NT2/D1 (cell line): ENCODE results near the gene TMEM140.
A peak's percentile ranks its signal among the peaks of the same experiment; 100 is the strongest.

Experiments used
- DNase-seq: peaks from one replicate; pipeline ENCODE4 v3.0.0-alpha.2; 2011; ENCODE audit warnings: low read depth, low spot score
- H3K27me3 ChIP-seq: 2 replicates; pipeline ENCODE4 v1.6.0; 2011; ENCODE audit warnings: mild to moderate bottlenecking; ENCODE audit not compliant: insufficient read length, insufficient read depth
- H3K36me3 ChIP-seq: 2 replicates; pipeline ENCODE4 v1.6.1; 2011; ENCODE audit warnings: mild to moderate bottlenecking, low read length, mixed read lengths; ENCODE audit not compliant: insufficient read depth, insufficient read length
- H3K4me1 ChIP-seq: 2 replicates; pipeline ENCODE4 v1.5.1; 2011; ENCODE audit not compliant: insufficient read depth, insufficient read length
- H3K4me3 ChIP-seq: 2 replicates; pipeline ENCODE4 v1.5.1; 2011; ENCODE audit warnings: low read depth; ENCODE audit not compliant: insufficient read length
- H3K9ac ChIP-seq: 2 replicates; pipeline ENCODE4 v1.6.0; 2011; ENCODE audit warnings: low read depth; ENCODE audit not compliant: insufficient read length
- H3K9me3 ChIP-seq: 2 replicates; pipeline ENCODE4 v1.5.1; 2011; ENCODE audit warnings: mild to moderate bottlenecking, low read length; ENCODE audit not compliant: insufficient read depth
- SUZ12 ChIP-seq: IDR thresholded peaks from 2 replicates; pipeline ENCODE4 v1.6.1; 2011; ENCODE audit not compliant: insufficient read length, insufficient read depth; ENCODE audit errors: extremely low read depth
- YY1 ChIP-seq: IDR thresholded peaks from 2 replicates; pipeline ENCODE4 v1.6.1; 2011; ENCODE audit not compliant: insufficient read length, insufficient read depth
- ZNF274 ChIP-seq: IDR thresholded peaks from 2 replicates; pipeline ENCODE4 v1.6.1; 2011; ENCODE audit warnings: mild to moderate bottlenecking, low read depth, low read length

The TMEM140 gene

DNA sequence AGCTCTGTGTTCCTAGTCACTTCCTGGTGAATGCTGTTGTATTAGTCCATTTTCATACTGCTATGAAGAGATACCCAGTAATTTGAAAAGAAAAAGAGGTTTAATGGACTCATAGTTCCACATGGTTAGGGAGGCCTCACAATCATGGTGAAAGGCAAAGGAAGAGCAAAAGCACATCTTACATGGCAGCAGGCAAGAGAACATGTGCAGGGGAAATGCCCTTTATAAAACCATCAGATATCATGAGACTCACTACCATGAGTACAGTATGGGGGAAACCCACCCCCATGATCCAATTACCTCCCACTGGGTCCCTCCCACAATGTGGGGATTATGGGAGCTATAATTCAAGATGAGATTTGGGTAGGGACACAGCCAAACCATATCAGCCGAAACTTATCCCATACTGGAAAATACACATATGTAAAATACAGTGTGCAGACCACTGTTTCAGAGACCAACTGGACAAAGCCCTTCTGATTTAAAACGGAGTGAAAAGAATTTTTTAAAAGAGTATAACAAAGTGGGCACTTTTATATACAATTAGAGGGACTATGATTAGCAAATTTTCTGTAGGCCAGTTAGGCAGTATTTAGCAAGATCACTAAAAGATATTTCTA lies 14.6 kb downstream of the TMEM140 start:
- no peak overlapping the region for H3K4me3 ChIP-seq
- no peak for DNase-seq
- no peak overlapping the region for H3K9ac ChIP-seq
- H3K4me1 ChIP-seq: no peaks in the 10 kb centered on the region
- H3K9me3 ChIP-seq: peaks cover 20% of the 10 kb centered on the region; the same call in 1 of the 2 replicates
- TF ChIP-seq ZNF274 (no peak), YY1 (no peak), SUZ12 (no peak)
- peaks cover 38% of the 10 kb centered on the region for H3K36me3 ChIP-seq
- no peaks in the 10 kb centered on the region for H3K27me3 ChIP-seq

- no peak for DNase-seq
- TF ChIP-seq YY1 (no peak), SUZ12 (no peak), ZNF274 (no peak)
- Histone ChIP-seq H3K4me3 (no peak overlapping the region), H3K27me3 (no peaks in the 10 kb centered on the region), H3K36me3 (peaks cover 53% of the 10 kb centered on the region), H3K4me1 (peaks cover 10% of the 10 kb centered on the region), H3K9ac (no peak overlapping the region), H3K9me3 (peaks cover 11% of the 10 kb centered on the region; the same call in 1 of the 2 replicates)
These were observed 16.6 kb downstream of the TMEM140 start for GRCh38 chr7:135164357-135165061.

- H3K4me1 ChIP-seq: peaks cover 10% of the 10 kb centered on the region
- peaks cover 53% of the 10 kb centered on the region for H3K36me3 ChIP-seq
These were observed 18.0 kb downstream of the TMEM140 start for GRCh38 chr7:135165862-135166261.

GRCh38 chr7:135166338-135166990 lies 18.6 kb downstream of the TMEM140 start:
- no peak for DNase-seq
- H3K27me3 ChIP-seq: no peaks in the 10 kb centered on the region
- peaks cover 53% of the 10 kb centered on the region for H3K36me3 ChIP-seq
- no peak overlapping the region for H3K9ac ChIP-seq
- no peak for TF ChIP-seq ZNF274
- TF ChIP-seq SUZ12: no peak
- no peak for TF ChIP-seq YY1
- H3K4me3 ChIP-seq: no peak overlapping the region
- peaks cover 10% of the 10 kb centered on the region for H3K4me1 ChIP-seq
- peaks cover 11% of the 10 kb centered on the region; the same call in 1 of the 2 replicates for H3K9me3 ChIP-seq

More at GRCh38 chr7:135165862-135166261, 18.0 kb downstream of the TMEM140 start:
- no peak for TF ChIP-seq YY1
- no peak for TF ChIP-seq ZNF274
- TF ChIP-seq SUZ12: no peak
- peaks cover 11% of the 10 kb centered on the region; the same call in 1 of the 2 replicates for H3K9me3 ChIP-seq
- H3K27me3 ChIP-seq: no peaks in the 10 kb centered on the region
- H3K4me3 ChIP-seq: no peak overlapping the region
- H3K9ac ChIP-seq: no peak overlapping the region
- no peak for DNase-seq

DNA sequence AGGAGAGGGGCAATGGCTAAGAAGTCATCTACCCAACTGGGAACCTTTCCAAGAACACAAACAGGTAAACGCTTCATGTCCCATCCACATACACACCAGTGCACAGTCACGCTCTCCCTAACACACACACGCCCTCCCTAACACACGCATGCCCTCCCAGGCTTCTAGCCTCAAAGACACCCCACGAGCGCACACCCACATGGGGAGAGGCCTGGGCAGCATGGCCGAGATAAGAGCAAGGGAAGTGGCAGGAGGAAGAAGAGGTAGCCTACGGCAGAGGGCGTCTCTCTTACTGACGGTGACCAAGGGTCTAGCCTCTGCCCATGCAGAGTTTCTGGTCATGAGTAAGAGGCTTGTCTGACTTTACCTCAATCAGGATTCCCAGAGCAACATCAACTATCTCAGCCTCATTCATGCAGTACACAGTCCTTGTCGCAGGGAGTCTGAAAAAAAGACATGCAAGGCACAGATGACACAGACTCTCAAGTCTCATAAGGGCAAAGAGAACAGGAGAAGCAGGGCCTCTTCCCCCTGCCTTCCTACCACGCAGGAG lies 19.6 kb downstream of the TMEM140 start:
- peaks cover 13% of the 10 kb centered on the region for H3K4me1 ChIP-seq
- H3K36me3 ChIP-seq: peaks cover 53% of the 10 kb centered on the region
- DNase-seq: no peak
- no peak overlapping the region for H3K4me3 ChIP-seq
- peaks cover 6% of the 10 kb centered on the region; the same call in 1 of the 2 replicates for H3K9me3 ChIP-seq
- no peak overlapping the region for H3K9ac ChIP-seq
- H3K27me3 ChIP-seq: no peaks in the 10 kb centered on the region
- TF ChIP-seq YY1: no peak
- TF ChIP-seq SUZ12: no peak
- no peak for TF ChIP-seq ZNF274

DNA sequence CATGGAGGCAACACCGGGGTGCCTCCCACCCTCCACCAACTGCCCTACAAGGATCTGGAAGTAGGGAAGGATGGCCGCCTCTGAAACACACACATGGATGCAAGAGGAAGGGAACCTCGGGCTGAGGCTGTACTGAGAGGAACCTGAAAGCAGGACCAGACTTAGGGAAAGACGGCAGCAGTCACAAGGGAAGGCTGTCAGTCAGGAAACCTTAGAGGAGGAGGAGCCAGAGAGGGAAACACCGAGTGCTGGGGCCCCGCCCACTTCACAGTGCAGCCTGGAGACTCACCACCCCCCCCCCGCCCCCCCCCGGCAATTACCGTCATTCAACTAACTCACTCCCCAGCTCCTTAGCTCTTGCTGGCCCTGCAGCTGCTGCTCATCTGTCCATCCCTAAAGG lies 20.1 kb downstream of the TMEM140 start:
- Histone ChIP-seq H3K27me3 (no peaks in the 10 kb centered on the region), H3K36me3 (peaks cover 53% of the 10 kb centered on the region), H3K4me3 (no peak overlapping the region), H3K9ac (peak overlapping the region; percentile 26), H3K4me1 (peaks cover 13% of the 10 kb centered on the region), H3K9me3 (0 out of 2 replicates have a peak, but pooled peaks cover 1% of the 10 kb centered on the region)
- DNase-seq: no peak
- TF ChIP-seq YY1 (no peak), ZNF274 (no peak), SUZ12 (no peak)
